ENCODE measurements around the gene MTCH2.

The MTCH2 gene

GRCh38 chr11:47595029-47595428 is 47.3 kb downstream of the MTCH2 start:
- no peak overlapping the region for H3K27ac ChIP-seq

GRCh38 chr11:47593934-47594855 is 48.2 kb downstream of the MTCH2 start, which contains the start of gene C1QTNF4:
Gene C1QTNF4 (minus strand): TSS chr11:47594411. CDS start chr11:47590810, 3,601 bp downstream.
- no peak within 1 kb of the TSS for H3K27ac ChIP-seq
- no peak for TF ChIP-seq CTCF (conservative IDR thresholded peaks at IDR 0.05)

More at GRCh38 chr11:47595029-47595428, 47.3 kb downstream of the MTCH2 start:
- no peak for TF ChIP-seq CTCF (conservative IDR thresholded peaks at IDR 0.05)

- no peak for TF ChIP-seq CTCF (conservative IDR thresholded peaks at IDR 0.05)
- H3K27ac ChIP-seq: no peak overlapping the region
Observed at GRCh38 chr11:47593492-47593933, 48.8 kb downstream of the MTCH2 start.

- TF ChIP-seq CTCF (conservative IDR thresholded peaks at IDR 0.05): no peak
- H3K27ac ChIP-seq: no peak overlapping the region
Observed at GRCh38 chr11:47592970-47593369, 49.4 kb downstream of the MTCH2 start.

GRCh38 chr11:47592251-47592650 is 50.1 kb downstream of the MTCH2 start:
- H3K27ac ChIP-seq: no peak overlapping the region
- no peak for TF ChIP-seq CTCF (conservative IDR thresholded peaks at IDR 0.05)

GRCh38 chr11:47591764-47592163 is 50.6 kb downstream of the MTCH2 start:
- TF ChIP-seq CTCF (conservative IDR thresholded peaks at IDR 0.05): no peak
- no peak overlapping the region for H3K27ac ChIP-seq

- no peak for TF ChIP-seq CTCF (conservative IDR thresholded peaks at IDR 0.05)
- no peak overlapping the region for H3K27ac ChIP-seq
Observed at GRCh38 chr11:47589977-47590861, 52.1 kb downstream of the MTCH2 start.

Measured in VCaP (cell line).